WTC11 (cell line): Measurements from ENCODE around the gene CDK5. TPM values are rescaled to one million over a fixed set of nuclear protein-coding genes. Genes with fewer than 3 reads are reported as not detected.
"Not testable (repeated sequence)": the region's sequence is repeated elsewhere in the genome, so short reads cannot be mapped to it uniquely, and the experiment has no call there.

Experiments used
- ATAC-seq: fragments of 200-7000 bp; cut with Tn5 transposase; 2 replicates; pipeline ENCODE4 v1.10.0; 2021; ENCODE audit warnings: mild to moderate bottlenecking, moderate library complexity
- CTCF ChIA-PET: fragments of 300-600 bp; sonication (Branson Sonifier 250); formaldehyde crosslinking; loops from one replicate; lab custom pipeline; 2021; ENCODE audit warnings: antibody characterized with exemption; lab: Charles Lee
- POLR2A ChIA-PET: fragments of 350-600 bp; sonication (Branson Sonifier 250); formaldehyde crosslinking; loops from one replicate; lab custom pipeline; 2021; ENCODE audit warnings: antibody characterized with exemption; lab: Charles Lee
- DNase-seq: peaks from one replicate; pipeline ENCODE4 v3.0.0; 2021; ENCODE audit warnings: low spot score
- H3K27ac Mint-ChIP-seq: 2 replicates; pipeline ENCODE4 v1.8.0; 2021; ENCODE audit warnings: mixed read lengths
- H3K27me3 Mint-ChIP-seq: 2 replicates; pipeline ENCODE4 v1.8.0; 2021; ENCODE audit warnings: low read depth, mild to moderate bottlenecking, moderate library complexity, mixed read lengths
- H3K36me3 Mint-ChIP-seq: 2 replicates; pipeline ENCODE4 v1.8.0; 2021; ENCODE audit warnings: mixed read lengths
- H3K4me1 Mint-ChIP-seq: 2 replicates; pipeline ENCODE4 v1.8.0; 2022; ENCODE audit warnings: mixed read lengths
- H3K4me3 Mint-ChIP-seq: 2 replicates; pipeline ENCODE4 v1.8.0; 2021; ENCODE audit warnings: mild to moderate bottlenecking, moderate library complexity, mixed read lengths
- H3K9me3 Mint-ChIP-seq: 2 replicates; pipeline ENCODE4 v1.8.0; 2021; ENCODE audit warnings: mixed read lengths
- ATF6 ChIP-seq: sonication (generic); formaldehyde crosslinking; IDR thresholded peaks from 2 replicates; pipeline ENCODE4 v1.8.1; 2023; ENCODE audit warnings: mild to moderate bottlenecking, missing genetic modification reagents
- ELF4 ChIP-seq: sonication (generic); formaldehyde crosslinking; IDR thresholded peaks from 2 replicates; pipeline ENCODE4 v1.8.1; 2022; ENCODE audit warnings: low read depth, mild to moderate bottlenecking, moderate library complexity, missing genetic modification reagents
- ETV6 ChIP-seq: sonication (generic); formaldehyde crosslinking; IDR thresholded peaks from 2 replicates; pipeline ENCODE4 v1.8.1; 2022; ENCODE audit warnings: mild to moderate bottlenecking, missing genetic modification reagents
- FOXP1 ChIP-seq: sonication (generic); formaldehyde crosslinking; IDR thresholded peaks from 2 replicates; pipeline ENCODE4 v1.8.0; 2022; ENCODE audit warnings: missing genetic modification reagents, mild to moderate bottlenecking, moderate library complexity, borderline replicate concordance
- KAT7 ChIP-seq: sonication (generic); formaldehyde crosslinking; IDR thresholded peaks from 2 replicates; pipeline ENCODE4 v1.8.1; 2023; ENCODE audit warnings: missing genetic modification reagents, mild to moderate bottlenecking, borderline replicate concordance
- MXD4 ChIP-seq: fragments of 250-450 bp; sonication (Bioruptor Pico); IDR thresholded peaks from 2 replicates; pipeline ENCODE4 v1.8.0; 2021; ENCODE audit warnings: mild to moderate bottlenecking, moderate library complexity, borderline replicate concordance
- NR1H2 ChIP-seq: sonication (generic); formaldehyde crosslinking; IDR thresholded peaks from 2 replicates; pipeline ENCODE4 v1.9.0; 2021; ENCODE audit warnings: mild to moderate bottlenecking, moderate library complexity, missing genetic modification reagents
- RORB ChIP-seq: fragments of 250-450 bp; sonication (Bioruptor Pico); IDR thresholded peaks from 2 replicates; pipeline ENCODE4 v1.9.0; 2021; ENCODE audit warnings: mild to moderate bottlenecking
- TEAD1 ChIP-seq: sonication (generic); formaldehyde crosslinking; IDR thresholded peaks from 2 replicates; pipeline ENCODE4 v1.8.0; 2022; ENCODE audit warnings: mild to moderate bottlenecking, missing genetic modification reagents
- ZNF263 ChIP-seq: sonication (generic); formaldehyde crosslinking; IDR thresholded peaks from 2 replicates; pipeline ENCODE4 v1.8.1; 2022; ENCODE audit warnings: low read depth, mild to moderate bottlenecking, moderate library complexity, missing genetic modification reagents
- total RNA-seq: library from RNA; stranded (reverse); gene quantifications from 3 replicates; pipeline ENCODE4 v1.2.3, GENCODE V29; 2021
- TF ChIP-seq, protein P1 (sequence below): sonication (generic); formaldehyde crosslinking; IDR thresholded peaks from 2 replicates; pipeline ENCODE4 v1.8.0; 2022; ENCODE audit warnings: mild to moderate bottlenecking, missing genetic modification reagents
- TF ChIP-seq, protein P2 (sequence below): sonication (generic); formaldehyde crosslinking; IDR thresholded peaks from 2 replicates; pipeline ENCODE4 v1.8.1; 2023; ENCODE audit warnings: mild to moderate bottlenecking, missing genetic modification reagents, borderline replicate concordance
- TF ChIP-seq, protein P3 (sequence below): sonication (generic); formaldehyde crosslinking; IDR thresholded peaks from 2 replicates; pipeline ENCODE4 v1.8.0; 2022; ENCODE audit warnings: mild to moderate bottlenecking, missing genetic modification reagents
- TF ChIP-seq, protein P4 (sequence below): sonication (generic); formaldehyde crosslinking; IDR thresholded peaks from 2 replicates; pipeline ENCODE4 v1.8.1; 2022; ENCODE audit warnings: mild to moderate bottlenecking, missing genetic modification reagents, moderate library complexity, borderline replicate concordance
- TF ChIP-seq, protein P5 (sequence below): fragments of 250-450 bp; sonication (Bioruptor Pico); IDR thresholded peaks from 2 replicates; pipeline ENCODE4 v1.9.0; 2021; ENCODE audit warnings: moderate library complexity, mild to moderate bottlenecking, inconsistent platforms, borderline replicate concordance
- TF ChIP-seq, protein P6 (sequence below): sonication (generic); formaldehyde crosslinking; IDR thresholded peaks from 2 replicates; pipeline ENCODE4 v1.8.0; 2022; ENCODE audit warnings: mild to moderate bottlenecking, missing genetic modification reagents
- TF ChIP-seq, protein P7 (sequence below): sonication (generic); formaldehyde crosslinking; IDR thresholded peaks from 2 replicates; pipeline ENCODE4 v1.8.0; 2022; ENCODE audit warnings: mild to moderate bottlenecking, missing genetic modification reagents
- TF ChIP-seq, protein P8 (sequence below): sonication (generic); formaldehyde crosslinking; IDR thresholded peaks from 2 replicates; pipeline ENCODE4 v1.8.1; 2022; ENCODE audit warnings: missing genetic modification reagents, borderline replicate concordance

Gene CDK5
- total RNA-seq, 1 experiment from 2014 or later: 27.8 TPM

DNA sequence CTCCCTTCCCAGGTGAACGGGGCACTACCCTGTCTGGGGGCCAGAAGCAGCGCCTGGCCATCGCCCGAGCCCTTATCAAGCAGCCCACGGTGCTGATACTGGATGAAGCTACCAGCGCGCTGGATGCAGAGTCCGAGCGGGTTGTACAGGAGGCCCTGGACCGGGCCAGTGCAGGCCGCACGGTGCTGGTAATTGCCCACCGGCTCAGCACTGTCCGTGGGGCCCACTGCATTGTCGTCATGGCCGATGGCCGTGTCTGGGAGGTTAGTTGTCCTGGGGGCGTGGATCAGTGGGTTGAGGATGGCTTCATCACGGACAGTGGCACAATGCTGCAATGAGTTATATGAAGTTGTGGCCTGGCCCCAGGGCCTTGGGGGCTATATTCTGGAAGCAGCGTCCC, 13.7 kb downstream of the CDK5 start:
- ChIA-PET POLR2A (no interaction called here), CTCF (no interaction called here)
- H3K9me3 Mint-ChIP-seq: no peaks in the 10 kb centered on the region
- peaks cover 2% of the 10 kb centered on the region; the same call in 1 of the 2 replicates for H3K27me3 Mint-ChIP-seq
- DNase-seq: no peak
- no peaks in the 10 kb centered on the region for H3K4me1 Mint-ChIP-seq
- no peaks in the 10 kb centered on the region for H3K36me3 Mint-ChIP-seq
- no peak for TF ChIP-seq RORB (CRISPR knock-in tag)
- no peak for TF ChIP-seq ETV6 (CRISPR knock-in tag)
- TF ChIP-seq ATF6 (CRISPR knock-in tag): no peak
- TF ChIP-seq MXD4 (CRISPR knock-in tag): no peak
- TF ChIP-seq, protein P1, sequence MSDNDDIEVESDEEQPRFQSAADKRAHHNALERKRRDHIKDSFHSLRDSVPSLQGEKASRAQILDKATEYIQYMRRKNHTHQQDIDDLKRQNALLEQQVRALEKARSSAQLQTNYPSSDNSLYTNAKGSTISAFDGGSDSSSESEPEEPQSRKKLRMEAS (CRISPR knock-in tag): no peak
- no peak for TF ChIP-seq TEAD1 (CRISPR knock-in tag)
- TF ChIP-seq, protein P2, sequence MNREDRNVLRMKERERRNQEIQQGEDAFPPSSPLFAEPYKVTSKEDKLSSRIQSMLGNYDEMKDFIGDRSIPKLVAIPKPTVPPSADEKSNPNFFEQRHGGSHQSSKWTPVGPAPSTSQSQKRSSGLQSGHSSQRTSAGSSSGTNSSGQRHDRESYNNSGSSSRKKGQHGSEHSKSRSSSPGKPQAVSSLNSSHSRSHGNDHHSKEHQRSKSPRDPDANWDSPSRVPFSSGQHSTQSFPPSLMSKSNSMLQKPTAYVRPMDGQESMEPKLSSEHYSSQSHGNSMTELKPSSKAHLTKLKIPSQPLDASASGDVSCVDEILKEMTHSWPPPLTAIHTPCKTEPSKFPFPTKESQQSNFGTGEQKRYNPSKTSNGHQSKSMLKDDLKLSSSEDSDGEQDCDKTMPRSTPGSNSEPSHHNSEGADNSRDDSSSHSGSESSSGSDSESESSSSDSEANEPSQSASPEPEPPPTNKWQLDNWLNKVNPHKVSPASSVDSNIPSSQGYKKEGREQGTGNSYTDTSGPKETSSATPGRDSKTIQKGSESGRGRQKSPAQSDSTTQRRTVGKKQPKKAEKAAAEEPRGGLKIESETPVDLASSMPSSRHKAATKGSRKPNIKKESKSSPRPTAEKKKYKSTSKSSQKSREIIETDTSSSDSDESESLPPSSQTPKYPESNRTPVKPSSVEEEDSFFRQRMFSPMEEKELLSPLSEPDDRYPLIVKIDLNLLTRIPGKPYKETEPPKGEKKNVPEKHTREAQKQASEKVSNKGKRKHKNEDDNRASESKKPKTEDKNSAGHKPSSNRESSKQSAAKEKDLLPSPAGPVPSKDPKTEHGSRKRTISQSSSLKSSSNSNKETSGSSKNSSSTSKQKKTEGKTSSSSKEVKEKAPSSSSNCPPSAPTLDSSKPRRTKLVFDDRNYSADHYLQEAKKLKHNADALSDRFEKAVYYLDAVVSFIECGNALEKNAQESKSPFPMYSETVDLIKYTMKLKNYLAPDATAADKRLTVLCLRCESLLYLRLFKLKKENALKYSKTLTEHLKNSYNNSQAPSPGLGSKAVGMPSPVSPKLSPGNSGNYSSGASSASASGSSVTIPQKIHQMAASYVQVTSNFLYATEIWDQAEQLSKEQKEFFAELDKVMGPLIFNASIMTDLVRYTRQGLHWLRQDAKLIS (CRISPR knock-in tag): no peak
- TF ChIP-seq, protein P3, sequence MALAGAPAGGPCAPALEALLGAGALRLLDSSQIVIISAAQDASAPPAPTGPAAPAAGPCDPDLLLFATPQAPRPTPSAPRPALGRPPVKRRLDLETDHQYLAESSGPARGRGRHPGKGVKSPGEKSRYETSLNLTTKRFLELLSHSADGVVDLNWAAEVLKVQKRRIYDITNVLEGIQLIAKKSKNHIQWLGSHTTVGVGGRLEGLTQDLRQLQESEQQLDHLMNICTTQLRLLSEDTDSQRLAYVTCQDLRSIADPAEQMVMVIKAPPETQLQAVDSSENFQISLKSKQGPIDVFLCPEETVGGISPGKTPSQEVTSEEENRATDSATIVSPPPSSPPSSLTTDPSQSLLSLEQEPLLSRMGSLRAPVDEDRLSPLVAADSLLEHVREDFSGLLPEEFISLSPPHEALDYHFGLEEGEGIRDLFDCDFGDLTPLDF (CRISPR knock-in tag): no peak
- TF ChIP-seq, protein P4, sequence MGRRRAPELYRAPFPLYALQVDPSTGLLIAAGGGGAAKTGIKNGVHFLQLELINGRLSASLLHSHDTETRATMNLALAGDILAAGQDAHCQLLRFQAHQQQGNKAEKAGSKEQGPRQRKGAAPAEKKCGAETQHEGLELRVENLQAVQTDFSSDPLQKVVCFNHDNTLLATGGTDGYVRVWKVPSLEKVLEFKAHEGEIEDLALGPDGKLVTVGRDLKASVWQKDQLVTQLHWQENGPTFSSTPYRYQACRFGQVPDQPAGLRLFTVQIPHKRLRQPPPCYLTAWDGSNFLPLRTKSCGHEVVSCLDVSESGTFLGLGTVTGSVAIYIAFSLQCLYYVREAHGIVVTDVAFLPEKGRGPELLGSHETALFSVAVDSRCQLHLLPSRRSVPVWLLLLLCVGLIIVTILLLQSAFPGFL (CRISPR knock-in tag): no peak
- TF ChIP-seq NR1H2 (CRISPR knock-in tag): no peak
- TF ChIP-seq, protein P5, sequence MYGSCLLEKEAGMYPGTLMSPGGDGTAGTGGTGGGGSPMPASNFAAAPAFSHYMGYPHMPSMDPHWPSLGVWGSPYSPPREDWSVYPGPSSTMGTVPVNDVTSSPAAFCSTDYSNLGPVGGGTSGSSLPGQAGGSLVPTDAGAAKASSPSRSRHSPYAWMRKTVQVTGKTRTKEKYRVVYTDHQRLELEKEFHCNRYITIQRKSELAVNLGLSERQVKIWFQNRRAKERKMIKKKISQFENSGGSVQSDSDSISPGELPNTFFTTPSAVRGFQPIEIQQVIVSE (CRISPR knock-in tag): no peak
- no peak for TF ChIP-seq FOXP1
- TF ChIP-seq, protein P6, sequence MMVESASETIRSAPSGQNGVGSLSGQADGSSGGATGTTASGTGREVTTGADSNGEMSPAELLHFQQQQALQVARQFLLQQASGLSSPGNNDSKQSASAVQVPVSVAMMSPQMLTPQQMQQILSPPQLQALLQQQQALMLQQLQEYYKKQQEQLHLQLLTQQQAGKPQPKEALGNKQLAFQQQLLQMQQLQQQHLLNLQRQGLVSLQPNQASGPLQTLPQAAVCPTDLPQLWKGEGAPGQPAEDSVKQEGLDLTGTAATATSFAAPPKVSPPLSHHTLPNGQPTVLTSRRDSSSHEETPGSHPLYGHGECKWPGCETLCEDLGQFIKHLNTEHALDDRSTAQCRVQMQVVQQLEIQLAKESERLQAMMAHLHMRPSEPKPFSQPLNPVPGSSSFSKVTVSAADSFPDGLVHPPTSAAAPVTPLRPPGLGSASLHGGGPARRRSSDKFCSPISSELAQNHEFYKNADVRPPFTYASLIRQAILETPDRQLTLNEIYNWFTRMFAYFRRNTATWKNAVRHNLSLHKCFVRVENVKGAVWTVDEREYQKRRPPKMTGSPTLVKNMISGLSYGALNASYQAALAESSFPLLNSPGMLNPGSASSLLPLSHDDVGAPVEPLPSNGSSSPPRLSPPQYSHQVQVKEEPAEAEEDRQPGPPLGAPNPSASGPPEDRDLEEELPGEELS (CRISPR knock-in tag): no peak
- TF ChIP-seq, protein P7, sequence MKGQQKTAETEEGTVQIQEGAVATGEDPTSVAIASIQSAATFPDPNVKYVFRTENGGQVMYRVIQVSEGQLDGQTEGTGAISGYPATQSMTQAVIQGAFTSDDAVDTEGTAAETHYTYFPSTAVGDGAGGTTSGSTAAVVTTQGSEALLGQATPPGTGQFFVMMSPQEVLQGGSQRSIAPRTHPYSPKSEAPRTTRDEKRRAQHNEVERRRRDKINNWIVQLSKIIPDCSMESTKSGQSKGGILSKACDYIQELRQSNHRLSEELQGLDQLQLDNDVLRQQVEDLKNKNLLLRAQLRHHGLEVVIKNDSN (CRISPR knock-in tag): no peak
- TF ChIP-seq ZNF263 (CRISPR knock-in tag): no peak
- TF ChIP-seq, protein P8, sequence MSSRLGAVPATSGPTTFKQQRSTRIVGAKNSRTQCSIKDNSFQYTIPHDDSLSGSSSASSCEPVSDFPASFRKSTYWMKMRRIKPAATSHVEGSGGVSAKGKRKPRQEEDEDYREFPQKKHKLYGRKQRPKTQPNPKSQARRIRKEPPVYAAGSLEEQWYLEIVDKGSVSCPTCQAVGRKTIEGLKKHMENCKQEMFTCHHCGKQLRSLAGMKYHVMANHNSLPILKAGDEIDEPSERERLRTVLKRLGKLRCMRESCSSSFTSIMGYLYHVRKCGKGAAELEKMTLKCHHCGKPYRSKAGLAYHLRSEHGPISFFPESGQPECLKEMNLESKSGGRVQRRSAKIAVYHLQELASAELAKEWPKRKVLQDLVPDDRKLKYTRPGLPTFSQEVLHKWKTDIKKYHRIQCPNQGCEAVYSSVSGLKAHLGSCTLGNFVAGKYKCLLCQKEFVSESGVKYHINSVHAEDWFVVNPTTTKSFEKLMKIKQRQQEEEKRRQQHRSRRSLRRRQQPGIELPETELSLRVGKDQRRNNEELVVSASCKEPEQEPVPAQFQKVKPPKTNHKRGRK (CRISPR knock-in tag): no peak
- TF ChIP-seq KAT7: no peak
- TF ChIP-seq ELF4: no peak
- H3K27ac Mint-ChIP-seq: no peak overlapping the region
- no peak overlapping the region for H3K4me3 Mint-ChIP-seq
- no peak for ATAC-seq

DNA sequence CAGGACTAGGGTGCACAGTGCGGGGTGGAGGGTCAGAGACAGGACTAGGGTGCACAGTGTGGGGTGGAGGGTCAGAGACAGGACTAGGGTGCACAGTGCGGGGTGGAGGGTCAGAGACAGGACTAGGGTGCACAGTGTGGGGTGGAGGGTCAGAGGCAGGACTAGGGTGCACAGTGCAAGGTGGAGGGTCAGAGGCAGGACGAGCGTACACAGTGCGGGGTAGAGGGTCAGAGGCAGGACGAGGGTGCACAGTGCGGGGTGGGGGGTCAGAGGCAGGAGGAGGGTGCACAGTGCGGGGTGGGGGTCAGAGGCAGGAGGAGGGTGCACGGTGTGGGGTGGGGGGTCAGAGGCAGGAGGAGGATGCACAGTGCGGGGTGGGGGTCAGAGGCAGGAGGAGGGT, 14.2 kb downstream of the CDK5 start:
- ATAC-seq, CTCF ChIA-PET, H3K27me3 Mint-ChIP-seq, POLR2A ChIA-PET, H3K36me3 Mint-ChIP-seq, H3K4me3 Mint-ChIP-seq, H3K4me1 Mint-ChIP-seq, H3K9me3 Mint-ChIP-seq, DNase-seq, H3K27ac Mint-ChIP-seq: not testable (repeated sequence)
